ENCODE data around the gene DMRTA2. TPM values are rescaled to one million over a fixed set of nuclear protein-coding genes. Genes with fewer than 3 reads are reported as not detected.

The DMRTA2 gene
- total RNA-seq, 4 donors from 2014 or later = not detected

- Histone ChIP-seq H3K4me3 (no peak overlapping the region), H3K27ac (no peak overlapping the region), H3K9me3 (no peaks in the 10 kb centered on the region), H3K4me1 (peaks cover 0 to 25% of the 10 kb centered on the region in 2 donors), H3K36me3 (no peaks in the 10 kb centered on the region), H3K27me3 (peaks cover 6 to 98% of the 10 kb centered on the region in 2 donors)
- intact Hi-C loops (cut with DNase I; ENCODE audit: low total_unique reads) = no loop called here
- TF ChIP-seq POLR2A (IDR thresholded peaks at IDR 0.05) = no peak
- TF ChIP-seq, protein P1, sequence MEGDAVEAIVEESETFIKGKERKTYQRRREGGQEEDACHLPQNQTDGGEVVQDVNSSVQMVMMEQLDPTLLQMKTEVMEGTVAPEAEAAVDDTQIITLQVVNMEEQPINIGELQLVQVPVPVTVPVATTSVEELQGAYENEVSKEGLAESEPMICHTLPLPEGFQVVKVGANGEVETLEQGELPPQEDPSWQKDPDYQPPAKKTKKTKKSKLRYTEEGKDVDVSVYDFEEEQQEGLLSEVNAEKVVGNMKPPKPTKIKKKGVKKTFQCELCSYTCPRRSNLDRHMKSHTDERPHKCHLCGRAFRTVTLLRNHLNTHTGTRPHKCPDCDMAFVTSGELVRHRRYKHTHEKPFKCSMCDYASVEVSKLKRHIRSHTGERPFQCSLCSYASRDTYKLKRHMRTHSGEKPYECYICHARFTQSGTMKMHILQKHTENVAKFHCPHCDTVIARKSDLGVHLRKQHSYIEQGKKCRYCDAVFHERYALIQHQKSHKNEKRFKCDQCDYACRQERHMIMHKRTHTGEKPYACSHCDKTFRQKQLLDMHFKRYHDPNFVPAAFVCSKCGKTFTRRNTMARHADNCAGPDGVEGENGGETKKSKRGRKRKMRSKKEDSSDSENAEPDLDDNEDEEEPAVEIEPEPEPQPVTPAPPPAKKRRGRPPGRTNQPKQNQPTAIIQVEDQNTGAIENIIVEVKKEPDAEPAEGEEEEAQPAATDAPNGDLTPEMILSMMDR (IDR thresholded peaks at IDR 0.05) = no peak
- DNase-seq = no peak
Measured at GRCh38 chr1:50427086-50427817, 4.0 kb upstream of the DMRTA2 start.

DNA sequence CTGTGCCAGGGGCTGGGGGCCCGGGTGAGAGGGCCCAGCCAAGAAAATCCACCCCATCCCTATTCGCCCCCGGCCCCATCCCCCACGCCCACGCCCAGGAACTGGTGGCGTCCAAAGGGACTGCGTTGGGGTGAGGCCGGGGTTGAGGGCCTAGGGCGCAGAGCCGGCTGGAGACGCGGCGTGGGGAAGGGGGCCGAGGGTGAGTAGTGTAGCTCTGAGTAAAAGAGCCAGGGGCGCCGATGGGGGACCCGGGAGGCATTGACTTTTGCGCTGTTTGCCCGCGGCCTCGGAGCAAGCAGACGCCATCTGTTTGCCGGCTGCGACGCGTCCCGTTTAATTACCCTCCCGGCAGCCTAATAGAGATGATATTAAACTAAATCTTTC is 3.5 kb upstream of the DMRTA2 start:
- TF ChIP-seq, protein P1 (IDR thresholded peaks at IDR 0.05) = no peak
- no peak for TF ChIP-seq POLR2A (IDR thresholded peaks at IDR 0.05)
- peaks cover 0 to 25% of the 10 kb centered on the region in 2 donors for H3K4me1 ChIP-seq
- intact Hi-C loops (cut with DNase I; ENCODE audit: low total_unique reads) = no loop called here

GRCh38 chr1:50426108-50426700 is 3.0 kb upstream of the DMRTA2 start:
- H3K27me3 ChIP-seq = peaks cover 6 to 94% of the 10 kb centered on the region in 2 donors
- H3K9me3 ChIP-seq = no peaks in the 10 kb centered on the region
- peaks cover 0 to 27% of the 10 kb centered on the region in 2 donors for H3K4me1 ChIP-seq
- no peaks in the 10 kb centered on the region for H3K36me3 ChIP-seq
- H3K4me3 ChIP-seq = no peak overlapping the region
- no peak for TF ChIP-seq POLR2A (IDR thresholded peaks at IDR 0.05)
- TF ChIP-seq, protein P1 (IDR thresholded peaks at IDR 0.05) = no peak
- H3K27ac ChIP-seq = no peak overlapping the region
- DNase-seq = no peak
- intact Hi-C loops (cut with DNase I; ENCODE audit: low total_unique reads) = no loop called here

More for the DNA sequence above, 3.5 kb upstream of the DMRTA2 start:
- Histone ChIP-seq H3K27ac (no peak overlapping the region), H3K36me3 (no peaks in the 10 kb centered on the region), H3K9me3 (no peaks in the 10 kb centered on the region), H3K4me3 (no peak overlapping the region), H3K27me3 (peaks cover 6 to 96% of the 10 kb centered on the region in 2 donors)
- DNase-seq = no peak

- no peak overlapping the region for H3K27ac ChIP-seq
- no peaks in the 10 kb centered on the region for H3K36me3 ChIP-seq
- H3K4me3 ChIP-seq = no peak overlapping the region
- DNase-seq = no peak
- peaks cover 0 to 33% of the 10 kb centered on the region in 2 donors for H3K4me1 ChIP-seq
- H3K9me3 ChIP-seq = no peaks in the 10 kb centered on the region
- TF ChIP-seq, protein P1 (IDR thresholded peaks at IDR 0.05) = no peak
- TF ChIP-seq POLR2A (IDR thresholded peaks at IDR 0.05) = no peak
- intact Hi-C loops (cut with DNase I; ENCODE audit: low total_unique reads) = no loop called here
- peaks cover 6 to 93% of the 10 kb centered on the region in 2 donors for H3K27me3 ChIP-seq
Measured at GRCh38 chr1:50425376-50426107, 2.3 kb upstream of the DMRTA2 start.
